ENCODE measurements around the gene PTPN14.

Gene PTPN14

GRCh38 chr1:214473862-214474261 lies 77.5 kb downstream of the PTPN14 start:
- no peak for DNase-seq

- DNase-seq = no peak
These were observed 78.0 kb downstream of the PTPN14 start for GRCh38 chr1:214473387-214473786.

- no peak for DNase-seq
These were observed 79.0 kb downstream of the PTPN14 start for GRCh38 chr1:214472364-214472763.

GRCh38 chr1:214471458-214471857 lies 79.9 kb downstream of the PTPN14 start:
- no peak for DNase-seq

- no peak for DNase-seq
These were observed 81.3 kb downstream of the PTPN14 start for GRCh38 chr1:214470132-214470531.

- DNase-seq = no peak
These were observed 82.1 kb downstream of the PTPN14 start for GRCh38 chr1:214469290-214469689.

GRCh38 chr1:214467078-214467585 lies 84.3 kb downstream of the PTPN14 start:
- DNase-seq = no peak

- DNase-seq = no peak
These were observed 84.9 kb downstream of the PTPN14 start for GRCh38 chr1:214466403-214467077.

GRCh38 chr1:214464445-214465287 lies 86.7 kb downstream of the PTPN14 start:
- DNase-seq = no peak

- DNase-seq = no peak
These were observed 87.8 kb downstream of the PTPN14 start for GRCh38 chr1:214463596-214463995.

- DNase-seq = no peak
These were observed 88.5 kb downstream of the PTPN14 start for GRCh38 chr1:214462882-214463281.

GRCh38 chr1:214461305-214461704 lies 90.1 kb downstream of the PTPN14 start:
- DNase-seq = no peak

- DNase-seq = no peak
These were observed 91.0 kb downstream of the PTPN14 start for GRCh38 chr1:214460304-214460916.

GRCh38 chr1:214459895-214460294 lies 91.5 kb downstream of the PTPN14 start:
- no peak for DNase-seq

- DNase-seq = no peak
These were observed 92.9 kb downstream of the PTPN14 start for GRCh38 chr1:214458541-214458940.

- no peak for DNase-seq
These were observed 95.2 kb downstream of the PTPN14 start for GRCh38 chr1:214455971-214456867.

GRCh38 chr1:214455479-214455878 lies 95.9 kb downstream of the PTPN14 start:
- DNase-seq = no peak

- no peak for DNase-seq
These were observed 96.6 kb downstream of the PTPN14 start for GRCh38 chr1:214454569-214455396.

- no peak for DNase-seq
These were observed 98.2 kb downstream of the PTPN14 start for GRCh38 chr1:214453109-214453722.

GRCh38 chr1:214452152-214452784 lies 99.1 kb downstream of the PTPN14 start:
- no peak for DNase-seq

GRCh38 chr1:214451596-214451995 lies 99.8 kb downstream of the PTPN14 start:
- DNase-seq = no peak
